GM12892 (cell line): ENCODE results near the gene RMDN2.

Experiments used
- POLR2A ChIP-seq: IDR thresholded peaks from 2 replicates; pipeline ENCODE4 v1.6.1; 2011; ENCODE audit warnings: low read depth, low read length, control low read depth
- POLR2AphosphoS5 ChIP-seq: IDR thresholded peaks from 2 replicates; pipeline ENCODE4 v1.6.1; 2011; ENCODE audit warnings: low read depth, low read length, control low read depth

GRCh38 chr2:38045811-38046210, 120.7 kb downstream of the RMDN2 start:
- TF ChIP-seq POLR2A (no peak), POLR2AphosphoS5 (no peak)
